OCI-M1 (cell line): ENCODE results near the gene PBXIP1.
"Not testable (repeated sequence)": the region's sequence is repeated elsewhere in the genome, so short reads cannot be mapped to it uniquely, and the experiment has no call there.

Experiments used
- DNase-seq: peaks from one replicate; lab custom pipeline; 2025; lab: John Stamatoyannopoulos, UW

PBXIP1 gene

GRCh38 chr1:154994591-154994990, 38.7 kb upstream of the PBXIP1 start:
- peak; percentile 74 for DNase-seq

GRCh38 chr1:154994269-154994587, 38.3 kb upstream of the PBXIP1 start:
- DNase-seq, result peak; percentile 60

GRCh38 chr1:154993572-154994268, 37.8 kb upstream of the PBXIP1 start, which contains the start of gene LENEP:
LENEP (plus strand) TSS chr1:154993586; CDS start chr1:154993608, 22 bp downstream.
- DNase-seq, result peak; percentile 52

DNA sequence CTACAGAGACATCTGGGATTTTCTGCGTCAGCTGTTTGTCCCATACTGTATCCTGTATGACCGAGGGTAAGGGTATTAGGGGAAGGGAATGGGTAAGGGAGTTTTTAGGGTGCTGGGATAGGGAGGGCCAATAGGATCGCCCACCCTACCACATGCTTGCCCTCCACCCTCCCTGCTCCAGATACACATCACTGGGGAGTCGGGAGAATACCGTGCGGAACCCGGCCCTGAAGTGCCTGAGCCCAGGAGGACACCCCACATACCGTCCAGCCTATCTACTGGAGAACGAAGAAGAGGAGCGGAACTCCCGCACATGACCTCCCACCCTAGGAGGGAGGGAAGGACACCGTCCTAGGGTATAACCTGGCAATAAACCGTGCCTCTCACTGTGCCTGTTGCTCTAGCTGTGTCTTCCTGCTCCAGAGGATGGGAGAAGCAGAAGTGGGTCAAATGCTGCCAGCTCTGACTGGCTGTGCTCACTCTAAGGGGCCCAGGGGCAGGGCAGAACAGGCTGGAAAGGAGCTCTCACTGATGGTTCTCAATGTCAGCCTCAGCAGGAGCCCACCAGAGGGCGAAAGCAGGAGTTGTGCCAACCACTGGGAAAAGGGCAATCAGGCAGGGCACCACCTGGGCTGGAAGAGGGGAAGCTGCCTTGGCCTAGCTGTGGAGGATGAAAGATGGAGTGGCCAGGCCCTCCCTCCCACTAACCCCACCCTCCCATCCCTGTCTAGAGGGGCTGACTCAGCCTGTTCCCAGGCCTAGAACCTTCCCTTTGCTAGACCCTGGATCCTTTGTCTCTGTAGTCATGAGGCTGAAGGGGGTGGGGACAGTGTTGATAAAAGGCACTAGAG, 37.0 kb upstream of the PBXIP1 start:
- DNase-seq, result peak; percentile 75

GRCh38 chr1:154990276-154990675, 34.4 kb upstream of the PBXIP1 start:
- DNase-seq, result no peak

GRCh38 chr1:154989195-154989860, 33.4 kb upstream of the PBXIP1 start:
- no peak for DNase-seq

GRCh38 chr1:154988058-154988954, 32.4 kb upstream of the PBXIP1 start:
- DNase-seq, result peak; percentile 39

- DNase-seq, result no peak
Measured at GRCh38 chr1:154987326-154987725, 31.4 kb upstream of the PBXIP1 start.

- not testable (repeated sequence) for DNase-seq
Measured at GRCh38 chr1:154986736-154987135, 30.8 kb upstream of the PBXIP1 start.

DNA sequence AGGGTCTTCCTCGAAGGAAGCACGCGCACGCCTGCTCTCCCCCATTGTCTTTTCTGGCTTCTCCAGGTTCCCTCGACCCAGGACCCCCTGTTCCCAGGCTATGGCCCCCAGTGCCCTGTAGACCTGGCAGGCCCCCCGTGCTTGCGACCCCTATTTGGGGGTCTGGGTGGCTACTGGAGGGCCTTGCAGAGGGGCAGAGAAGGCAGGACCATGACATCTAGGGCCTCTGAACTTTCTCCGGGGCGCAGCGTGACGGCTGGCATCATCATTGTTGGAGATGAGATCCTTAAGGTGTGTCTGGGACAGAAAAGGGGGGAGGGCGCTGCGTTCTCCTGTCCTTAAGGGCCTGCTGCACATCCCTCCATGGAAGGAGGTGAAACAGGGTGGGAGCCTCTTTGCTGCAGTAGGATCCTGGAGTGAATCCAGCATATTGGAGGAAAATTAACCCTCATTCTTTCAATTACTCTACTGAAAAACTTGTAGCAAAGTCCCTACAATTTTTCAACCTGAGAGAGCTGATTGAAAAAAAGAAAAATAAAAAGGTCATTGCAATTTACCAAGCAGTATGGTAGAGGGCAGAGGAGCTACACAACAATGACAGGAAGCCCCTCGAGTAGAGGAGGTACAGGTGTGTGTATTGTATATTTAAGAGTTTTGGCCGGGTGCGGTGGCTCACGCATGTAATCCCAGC, 28.0 kb upstream of the PBXIP1 start:
- DNase-seq, result peak; percentile 43

- peak; percentile 100 for DNase-seq
Measured at GRCh38 chr1:154982897-154983648, 27.2 kb upstream of the PBXIP1 start, which contains the start of gene FLAD1. FLAD1 (plus strand) TSS chr1:154983344; CDS start chr1:154983695, 351 bp downstream.

GRCh38 chr1:154982341-154982740, 26.4 kb upstream of the PBXIP1 start:
- DNase-seq, result peak; percentile 75

GRCh38 chr1:154978360-154978759, 22.5 kb upstream of the PBXIP1 start:
- no peak for DNase-seq

- not testable (repeated sequence) for DNase-seq
Measured at GRCh38 chr1:154977762-154978161, 21.9 kb upstream of the PBXIP1 start.

DNA sequence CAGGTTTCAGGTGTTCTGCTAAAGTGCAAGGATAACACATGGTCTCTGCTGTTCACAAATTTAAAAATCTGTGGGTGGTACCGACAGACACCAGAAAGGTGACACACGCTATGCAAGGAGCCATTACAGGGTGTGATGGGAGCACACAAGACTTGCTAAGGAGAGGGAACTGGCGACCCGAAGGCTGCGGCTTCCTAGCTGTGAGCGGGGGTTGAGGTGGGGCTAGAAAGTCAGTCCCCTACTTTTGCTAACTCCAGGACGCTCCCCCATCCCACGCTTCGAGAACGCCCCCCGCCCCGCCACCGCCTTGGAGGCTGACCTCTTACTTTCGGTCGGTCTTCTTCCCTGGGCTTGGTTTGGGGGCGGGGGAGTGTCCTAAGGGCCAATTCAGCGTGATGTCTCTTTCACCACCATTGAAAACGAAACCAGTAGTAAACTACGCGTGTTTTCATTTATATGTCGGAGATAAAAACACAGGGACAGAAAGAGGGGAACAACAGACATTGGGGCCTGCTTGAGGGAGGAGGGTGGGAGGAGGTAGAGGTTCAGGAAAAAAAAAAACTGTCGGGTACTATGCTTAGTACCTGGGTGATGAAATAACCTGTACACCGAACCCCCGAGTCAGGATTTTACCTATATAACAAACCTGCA, 19.6 kb upstream of the PBXIP1 start:
- DNase-seq, result peak; percentile 92

GRCh38 chr1:154974808-154975408, 19.0 kb upstream of the PBXIP1 start:
- peak; percentile 99 for DNase-seq

DNA sequence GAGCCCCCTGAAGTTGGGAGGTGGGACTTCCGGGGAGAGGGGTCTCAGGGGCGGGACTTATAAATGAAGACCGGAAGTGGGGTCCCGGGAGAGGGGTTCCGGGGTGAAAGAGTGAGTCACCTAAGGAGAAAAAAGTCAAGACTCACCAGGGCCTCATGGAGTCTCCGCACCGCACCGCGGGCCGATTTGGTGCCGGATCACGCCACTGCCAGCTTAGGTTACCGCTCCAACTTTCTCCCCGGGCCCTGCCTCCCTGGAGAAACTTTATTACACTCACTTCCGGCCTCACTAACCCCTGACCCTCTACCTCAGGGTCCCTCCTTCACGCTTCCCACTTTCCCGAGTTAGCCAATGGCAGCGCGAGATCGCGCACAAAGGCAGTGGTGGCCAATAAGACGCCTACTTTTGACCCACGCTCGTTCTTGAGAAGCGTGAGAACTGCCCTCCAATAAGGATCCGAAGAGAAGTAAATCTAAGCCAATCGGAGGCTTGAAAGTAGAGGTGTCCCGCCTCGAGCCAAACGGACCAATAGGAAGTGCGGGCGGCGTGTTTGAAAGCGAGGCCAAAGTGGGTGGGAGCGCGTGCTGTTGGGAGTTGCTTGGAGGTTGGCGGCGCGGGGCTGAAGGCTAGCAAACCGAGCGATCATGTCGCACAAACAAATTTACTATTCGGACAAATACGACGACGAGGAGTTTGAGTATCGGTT, 18.4 kb upstream of the PBXIP1 start, which contains the start of gene CKS1B:
Gene CKS1B, plus strand, starts transcription at position 580 of the 706 bp plus-strand sequence. Its CDS starts 65 bp downstream, at position 645.
- DNase-seq, result peak; percentile 100

GRCh38 chr1:154973344-154974101, 17.6 kb upstream of the PBXIP1 start:
- peak; percentile 100 for DNase-seq
